Panc1 (cell line): ENCODE data around the gene KISS1R. TPM values are rescaled to one million over a fixed set of nuclear protein-coding genes. Genes with fewer than 3 reads are reported as not detected.

Source experiments
- ATAC-seq: fragments of 200-7000 bp; cut with Tn5 transposase; 2 replicates; pipeline ENCODE4 v1.9.1; 2020; ENCODE audit warnings: mild to moderate bottlenecking, moderate library complexity
- BruUV-seq: library from RNA; stranded (reverse); fragments of 400-500 nt; replicated peaks from 2 replicates; lab custom pipeline; 2021; lab: Mats Ljungman, UMichigan
- CTCF ChIA-PET: fragments of 300-600 bp; sonication (Branson Sonifier 250); formaldehyde crosslinking; loops from one replicate; lab custom pipeline; 2022; ENCODE audit warnings: antibody characterized with exemption; lab: Charles Lee
- POLR2A ChIA-PET: fragments of 300-600 bp; sonication (Branson Sonifier 250); formaldehyde crosslinking; loops from one replicate; lab custom pipeline; 2022; ENCODE audit warnings: antibody characterized with exemption; lab: Charles Lee
- DNase-seq: peaks from one replicate; pipeline ENCODE4 v3.0.0-alpha.2; 2010; ENCODE audit warnings: low read depth, low spot score
- H3K27ac ChIP-seq: 2 replicates; pipeline ENCODE4 v1.5.1; 2011; ENCODE audit warnings: mild to moderate bottlenecking, low read length, inconsistent platforms
- H3K27me3 ChIP-seq: fragments of 200-500 bp; sonication (Bioruptor generic); 2 replicates; pipeline ENCODE4 v1.6.0; 2014; ENCODE audit warnings: low read length, inconsistent platforms; ENCODE audit not compliant: control insufficient read depth, insufficient read depth
- H3K36me3 ChIP-seq: fragments of 200-500 bp; sonication (Bioruptor generic); 2 replicates; pipeline ENCODE4 v1.5.1; 2014; ENCODE audit warnings: inconsistent platforms, mild to moderate bottlenecking, low read length, moderate library complexity; ENCODE audit not compliant: control insufficient read depth, insufficient read depth
- H3K4me1 ChIP-seq: 2 replicates; pipeline ENCODE4 v1.5.1; 2011; ENCODE audit warnings: inconsistent platforms, mild to moderate bottlenecking, low read length, moderate library complexity; ENCODE audit not compliant: control insufficient read depth, insufficient read depth
- H3K4me3 ChIP-seq, 2 experiments: 2 replicates each; pipeline ENCODE4 v1.5.1; 2011 to 2012; ENCODE audit warnings: low read depth in 2 of 2, low read length in 2 of 2, mild to moderate bottlenecking in 2 of 2, inconsistent platforms in 1 of 2, moderate library complexity in 1 of 2
- H3K9me3 ChIP-seq: fragments of 200-500 bp; sonication (Bioruptor generic); 2 replicates; pipeline ENCODE4 v1.5.1; 2014; ENCODE audit warnings: low read depth, mild to moderate bottlenecking, inconsistent platforms, low read length, moderate library complexity; ENCODE audit not compliant: control insufficient read depth, insufficient read depth
- CTCF ChIP-seq: fragments of 450-650 bp; IDR thresholded peaks from 2 replicates; pipeline ENCODE4 v1.5.1; 2017; ENCODE audit warnings: mild to moderate bottlenecking
- POLR2AphosphoS5 ChIP-seq: IDR thresholded peaks from 2 replicates; pipeline ENCODE4 v1.6.1; 2012; ENCODE audit warnings: mild to moderate bottlenecking, low read depth, low read length, moderate library complexity
- REST ChIP-seq, 2 experiments: IDR thresholded peaks; 2 replicates each; pipeline ENCODE4 v1.6.1; 2011 to 2012; ENCODE audit warnings: low read depth in 2 of 2, control low read depth in 1 of 2, low read length in 1 of 2, mild to moderate bottlenecking in 1 of 2, moderate library complexity in 1 of 2; ENCODE audit not compliant: insufficient read depth in 1 of 2
- SIN3A ChIP-seq: IDR thresholded peaks from 2 replicates; pipeline ENCODE4 v1.6.1; 2012; ENCODE audit warnings: low read depth, mild to moderate bottlenecking, low read length, moderate library complexity, borderline replicate concordance; ENCODE audit not compliant: insufficient read depth
- TCF7L2 ChIP-seq: IDR thresholded peaks from 2 replicates; pipeline ENCODE4 v1.6.1; 2011; ENCODE audit warnings: mild to moderate bottlenecking, low read depth, low read length, inconsistent platforms
- in situ Hi-C: cut with HindIII; loops from 2 replicates; pipeline ENCODE4 v1.10.0; 2016; ENCODE audit warnings: low sequenced_read_pairs, low pct_unique_long_range_greater_than_20kb
- intact Hi-C: fragments of 100-400 bp; cut with micrococcal nuclease; formaldehyde crosslinking; loops from one replicate; pipeline ENCODE4 v1.10.0; 2022; ENCODE audit not compliant: unreplicated experiment
- total RNA-seq: library from RNA; stranded (reverse); gene quantifications from one replicate; pipeline ENCODE4 v1.2.1, GENCODE V29; 2021; ENCODE audit not compliant: unreplicated experiment

Gene KISS1R
- total RNA-seq, 1 experiment from 2014 or later: 0.92 TPM

- intact Hi-C loops: no loop called here
- Histone ChIP-seq H3K4me3 (peak within 1 kb of the TSS; percentile 71 to 76), H3K27me3 (no peaks in the 10 kb centered on the region), H3K27ac (peak within 1 kb of the TSS; percentile 80), H3K4me1 (no peaks in the 10 kb centered on the region; the same call in 1 of the 2 replicates), H3K36me3 (peaks cover 8% of the 10 kb centered on the region; the same call in 1 of the 2 replicates), H3K9me3 (no peaks in the 10 kb centered on the region)
- ATAC-seq (peak; percentile 79), DNase-seq (no peak)
- ChIA-PET POLR2A (no interaction called here), CTCF (no interaction called here)
- in situ Hi-C loops: no loop called here
- TF ChIP-seq TCF7L2: no peak
- TF ChIP-seq SIN3A: no peak
- no TSS peak for BruUV-seq
Observed at GRCh38 chr19:925526-926322, 8.6 kb downstream of the KISS1R start, which contains the start of gene ARID3A. ARID3A (plus strand) TSS chr19:926035; CDS start chr19:929529, 3,494 bp downstream.

GRCh38 chr19:926323-926588 is 9.1 kb downstream of the KISS1R start:
- POLR2A ChIA-PET: no interaction called here
- DNase-seq: no peak
- Histone ChIP-seq H3K9me3 (no peaks in the 10 kb centered on the region), H3K27ac (peak overlapping the region; percentile 76), H3K27me3 (no peaks in the 10 kb centered on the region), H3K4me1 (no peaks in the 10 kb centered on the region; the same call in 1 of the 2 replicates), H3K4me3 (peak overlapping the region; percentile 71 to 76), H3K36me3 (peaks cover 8% of the 10 kb centered on the region; the same call in 1 of the 2 replicates)
- TF ChIP-seq POLR2AphosphoS5 (no peak), SIN3A (no peak), TCF7L2 (no peak)
- ATAC-seq: no peak
- in situ Hi-C loops: no loop called here
- CTCF ChIA-PET: no interaction called here
- intact Hi-C loops: no loop called here
- BruUV-seq: TSS peak; percentile 90

GRCh38 chr19:926589-927350 is 9.6 kb downstream of the KISS1R start:
- Histone ChIP-seq H3K27me3 (no peaks in the 10 kb centered on the region), H3K36me3 (peaks cover 8% of the 10 kb centered on the region; the same call in 1 of the 2 replicates), H3K4me1 (no peaks in the 10 kb centered on the region; the same call in 1 of the 2 replicates), H3K4me3 (peak overlapping the region; percentile 71 to 76), H3K9me3 (no peaks in the 10 kb centered on the region), H3K27ac (peak overlapping the region; percentile 76)
- TF ChIP-seq TCF7L2: no peak
- no peak for TF ChIP-seq REST (IDR thresholded peaks at IDR 0.05; ENCODE audit: insufficient read depth in 1 of 2, low read depth in 2 of 2, low read length in 1 of 2)
- TF ChIP-seq SIN3A: no peak
- TF ChIP-seq POLR2AphosphoS5: no peak
- no peak for TF ChIP-seq CTCF
- POLR2A ChIA-PET: no interaction called here
- intact Hi-C loops (no loop called here), in situ Hi-C loops (no loop called here)
- BruUV-seq: no TSS peak
- CTCF ChIA-PET: no interaction called here
- no peak for DNase-seq
- no peak for ATAC-seq
